ENCODE measurements around the gene NRP2.

NRP2 gene

DNA sequence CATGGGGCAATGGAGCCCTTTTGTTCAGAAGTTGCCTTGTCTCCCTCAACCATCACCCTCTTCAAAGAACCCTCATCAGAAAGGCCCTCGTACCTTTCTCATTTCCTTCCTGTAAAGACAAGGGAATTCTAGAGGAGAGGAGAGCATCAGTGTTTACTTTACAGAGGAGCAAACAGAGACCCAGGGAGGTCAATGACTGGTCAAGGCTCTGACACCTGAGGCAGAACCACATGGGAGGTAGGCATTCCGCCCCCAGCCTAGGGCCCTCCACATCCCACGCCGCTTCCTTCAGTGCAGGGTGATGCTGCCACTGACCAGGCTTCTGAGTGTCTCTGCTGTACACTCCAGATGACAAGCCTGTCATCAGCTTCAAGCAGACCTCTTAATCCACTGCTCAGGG lies 104.7 kb downstream of the NRP2 start:
- TF ChIP-seq CTCF (IDR thresholded peaks at IDR 0.05; ENCODE audit: low read depth, low read length, missing control alignments) = no peak
- DNase-seq (ENCODE audit: extremely low read depth, low read depth) = no peak
- no peak overlapping the region for H3K4me3 ChIP-seq (replicated peaks; ENCODE audit: low read depth, low read length)

DNA sequence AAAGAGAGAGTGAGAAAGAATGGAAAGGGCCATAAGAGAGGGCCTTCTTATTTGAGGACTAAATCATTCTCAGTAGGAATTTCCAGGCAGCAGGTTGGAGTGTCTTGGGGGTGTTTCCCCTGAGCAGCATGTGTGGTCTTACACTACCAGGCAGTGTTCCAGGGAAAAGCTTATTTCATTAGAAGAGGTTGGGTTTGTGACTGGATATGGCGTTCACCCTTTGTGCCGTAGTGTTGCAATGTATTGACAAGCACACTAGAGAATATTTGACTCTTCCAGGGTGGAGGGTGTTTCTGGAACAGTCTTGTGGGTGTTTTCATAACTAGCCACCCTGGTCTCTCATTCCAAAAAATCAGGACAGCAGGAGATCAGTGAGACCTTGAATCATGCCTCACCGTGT lies 105.5 kb downstream of the NRP2 start:
- TF ChIP-seq CTCF (IDR thresholded peaks at IDR 0.05; ENCODE audit: low read depth, low read length, missing control alignments) = no peak
- no peak for DNase-seq (ENCODE audit: extremely low read depth, low read depth)
- H3K4me3 ChIP-seq (replicated peaks; ENCODE audit: low read depth, low read length) = no peak overlapping the region

- no peak overlapping the region for H3K4me3 ChIP-seq (replicated peaks; ENCODE audit: low read depth, low read length)
- DNase-seq (ENCODE audit: extremely low read depth, low read depth) = no peak
- no peak for TF ChIP-seq CTCF (IDR thresholded peaks at IDR 0.05; ENCODE audit: low read depth, low read length, missing control alignments)
These were observed 107.6 kb downstream of the NRP2 start for GRCh38 chr2:205789906-205790305.

DNA sequence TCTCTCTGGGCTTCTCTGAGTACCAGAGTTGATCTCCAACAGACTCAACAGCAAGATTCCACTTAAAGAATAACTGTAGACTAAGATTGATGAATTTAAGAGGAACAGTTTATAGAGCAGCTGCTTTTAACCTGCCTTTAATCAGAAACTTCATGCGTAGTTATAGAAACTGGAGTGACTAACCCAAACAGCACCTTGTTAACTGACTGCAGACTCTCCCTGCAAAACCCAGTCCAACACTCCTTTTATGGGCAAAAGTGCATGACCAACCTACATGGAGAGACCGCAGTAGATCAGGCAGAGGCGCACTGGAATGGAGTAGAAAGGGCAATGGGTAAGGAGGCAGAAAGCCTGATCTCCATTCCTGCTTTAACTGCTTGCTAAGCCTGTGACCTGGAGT lies 110.6 kb downstream of the NRP2 start:
- H3K4me3 ChIP-seq (replicated peaks; ENCODE audit: low read depth, low read length) = no peak overlapping the region
- no peak for DNase-seq (ENCODE audit: extremely low read depth, low read depth)
- no peak for TF ChIP-seq CTCF (IDR thresholded peaks at IDR 0.05; ENCODE audit: low read depth, low read length, missing control alignments)

DNA sequence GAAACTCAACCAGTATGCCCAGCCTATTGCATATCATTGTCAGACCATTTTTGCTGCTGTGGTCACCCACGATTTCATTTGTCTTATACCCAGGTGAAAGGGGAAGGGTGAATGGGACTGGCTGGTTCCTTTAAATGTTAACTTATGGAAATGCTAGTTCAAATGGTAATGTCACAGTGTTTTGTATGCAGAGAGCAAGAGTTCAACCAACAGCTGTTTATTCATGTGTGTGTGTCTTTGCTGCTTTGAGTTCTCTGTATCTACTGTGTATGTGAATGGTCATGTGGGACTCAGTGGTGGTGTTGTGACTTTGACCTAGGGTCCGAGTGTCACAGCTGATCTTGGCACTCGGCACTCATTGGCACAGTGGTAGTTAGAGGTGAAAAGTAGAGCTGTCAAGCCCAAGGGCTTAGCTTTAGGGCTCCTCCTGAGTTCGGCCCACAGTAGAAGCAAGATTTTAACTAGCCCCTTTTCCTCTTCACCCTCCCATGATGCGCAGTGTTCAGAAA lies 114.6 kb downstream of the NRP2 start:
- H3K4me3 ChIP-seq (replicated peaks; ENCODE audit: low read depth, low read length) = no peak overlapping the region
- no peak for DNase-seq (ENCODE audit: extremely low read depth, low read depth)
- TF ChIP-seq CTCF (IDR thresholded peaks at IDR 0.05; ENCODE audit: low read depth, low read length, missing control alignments) = no peak

DNA sequence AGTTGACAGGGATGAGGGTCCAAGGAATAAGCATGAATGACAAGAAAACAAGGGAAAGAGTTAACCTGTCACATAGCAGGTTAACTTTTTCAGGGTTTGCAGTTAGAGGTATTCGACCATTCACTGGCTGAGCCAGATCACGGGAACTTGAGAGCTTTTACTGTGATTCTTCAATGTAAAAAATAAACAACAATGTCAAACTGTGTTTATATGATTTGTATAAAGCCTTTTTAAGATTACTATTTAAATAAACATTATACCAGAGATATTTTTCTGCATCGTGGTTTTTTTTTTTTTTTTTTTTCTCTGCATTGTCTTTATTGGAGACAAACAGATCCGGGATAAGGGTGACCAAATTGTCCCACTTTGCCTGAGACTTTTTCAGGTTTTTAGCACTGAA lies 115.6 kb downstream of the NRP2 start:
- DNase-seq (ENCODE audit: extremely low read depth, low read depth) = no peak
- TF ChIP-seq CTCF (IDR thresholded peaks at IDR 0.05; ENCODE audit: low read depth, low read length, missing control alignments) = no peak
- no peak overlapping the region for H3K4me3 ChIP-seq (replicated peaks; ENCODE audit: low read depth, low read length)

GRCh38 chr2:205800224-205800623 lies 117.9 kb downstream of the NRP2 start:
- no peak for TF ChIP-seq CTCF (IDR thresholded peaks at IDR 0.05; ENCODE audit: low read depth, low read length, missing control alignments)
- H3K4me3 ChIP-seq (replicated peaks; ENCODE audit: low read depth, low read length) = no peak overlapping the region
- DNase-seq (ENCODE audit: extremely low read depth, low read depth) = no peak
